Measurements from ENCODE around the gene ZSCAN5C.

ZSCAN5C gene

GRCh38 chr19:56176881-56177280 is 25.2 kb upstream of the ZSCAN5C start:
- H3K4me1 ChIP-seq (ENCODE audit: control insufficient read depth in 1 of 2, insufficient read depth in 1 of 2, low read depth in 1 of 2, low read length in 1 of 2), result peaks cover 5 to 18% of the 10 kb centered on the region in 2 experiments
- no peaks in the 10 kb centered on the region for H3K36me3 ChIP-seq
- no peak overlapping the region for H3K4me3 ChIP-seq (ENCODE audit: low read depth in 1 of 2, low read length in 1 of 2)
- no peak overlapping the region for H3K27ac ChIP-seq
- H3K27me3 ChIP-seq, result no peaks in the 10 kb centered on the region
- TF ChIP-seq CTCF (IDR thresholded peaks at IDR 0.05), result no peak
- no peaks in the 10 kb centered on the region for H3K9me3 ChIP-seq

- Histone ChIP-seq H3K36me3 (no peaks in the 10 kb centered on the region), H3K4me3 (ENCODE audit: low read depth in 1 of 2, low read length in 1 of 2) (no peak overlapping the region), H3K27ac (no peak overlapping the region), H3K27me3 (no peaks in the 10 kb centered on the region), H3K9me3 (no peaks in the 10 kb centered on the region), H3K4me1 (ENCODE audit: control insufficient read depth in 1 of 2, insufficient read depth in 1 of 2, low read depth in 1 of 2, low read length in 1 of 2) (peaks cover 4 to 16% of the 10 kb centered on the region in 2 experiments)
- no peak for TF ChIP-seq CTCF (IDR thresholded peaks at IDR 0.05)
Observed at GRCh38 chr19:56177564-56178243, 24.4 kb upstream of the ZSCAN5C start.

GRCh38 chr19:56189785-56190184 is 12.3 kb upstream of the ZSCAN5C start:
- Histone ChIP-seq H3K4me1 (ENCODE audit: control insufficient read depth in 1 of 2, insufficient read depth in 1 of 2, low read depth in 1 of 2, low read length in 1 of 2) (peaks cover 0 to 7% of the 10 kb centered on the region in 2 experiments), H3K27me3 (peaks cover 13% of the 10 kb centered on the region), H3K36me3 (no peaks in the 10 kb centered on the region), H3K27ac (no peak overlapping the region), H3K4me3 (ENCODE audit: low read depth in 1 of 2, low read length in 1 of 2) (no peak overlapping the region), H3K9me3 (no peaks in the 10 kb centered on the region)
- no peak for TF ChIP-seq CTCF (IDR thresholded peaks at IDR 0.05)

- no peak for TF ChIP-seq CTCF (IDR thresholded peaks at IDR 0.05)
- Histone ChIP-seq H3K4me1 (ENCODE audit: control insufficient read depth in 1 of 2, insufficient read depth in 1 of 2, low read depth in 1 of 2, low read length in 1 of 2) (peaks cover 0 to 7% of the 10 kb centered on the region in 2 experiments), H3K36me3 (no peaks in the 10 kb centered on the region)
Observed at GRCh38 chr19:56191115-56191514, 11.0 kb upstream of the ZSCAN5C start.

GRCh38 chr19:56191711-56192110 is 10.4 kb upstream of the ZSCAN5C start:
- H3K9me3 ChIP-seq, result no peaks in the 10 kb centered on the region
- no peak for TF ChIP-seq CTCF (IDR thresholded peaks at IDR 0.05)
- no peaks in the 10 kb centered on the region for H3K27me3 ChIP-seq
- peaks cover 0 to 7% of the 10 kb centered on the region in 2 experiments for H3K4me1 ChIP-seq (ENCODE audit: control insufficient read depth in 1 of 2, insufficient read depth in 1 of 2, low read depth in 1 of 2, low read length in 1 of 2)
- H3K27ac ChIP-seq, result no peak overlapping the region
- H3K4me3 ChIP-seq (ENCODE audit: low read depth in 1 of 2, low read length in 1 of 2), result no peak overlapping the region
- H3K36me3 ChIP-seq, result no peaks in the 10 kb centered on the region

More at GRCh38 chr19:56191115-56191514, 11.0 kb upstream of the ZSCAN5C start:
- no peak overlapping the region for H3K4me3 ChIP-seq (ENCODE audit: low read depth in 1 of 2, low read length in 1 of 2)
- no peaks in the 10 kb centered on the region for H3K9me3 ChIP-seq
- H3K27me3 ChIP-seq, result no peaks in the 10 kb centered on the region
- no peak overlapping the region for H3K27ac ChIP-seq
